GM12875 (cell line): ENCODE results near the gene PLGRKT.
"Not testable (repeated sequence)": the region's sequence is repeated elsewhere in the genome, so short reads cannot be mapped to it uniquely, and the experiment has no call there.

Source experiments
- H3K4me3 ChIP-seq: one replicate; pipeline ENCODE4 v1.5.1; 2011; ENCODE audit warnings: low read depth, low read length, control low read depth
- CTCF ChIP-seq: IDR thresholded peaks from 2 replicates; pipeline ENCODE4 v1.5.1; 2011; ENCODE audit warnings: low read depth, mild to moderate bottlenecking, control low read depth, inconsistent platforms, low read length, moderate library complexity, borderline replicate concordance; ENCODE audit not compliant: insufficient read depth

Gene PLGRKT

DNA sequence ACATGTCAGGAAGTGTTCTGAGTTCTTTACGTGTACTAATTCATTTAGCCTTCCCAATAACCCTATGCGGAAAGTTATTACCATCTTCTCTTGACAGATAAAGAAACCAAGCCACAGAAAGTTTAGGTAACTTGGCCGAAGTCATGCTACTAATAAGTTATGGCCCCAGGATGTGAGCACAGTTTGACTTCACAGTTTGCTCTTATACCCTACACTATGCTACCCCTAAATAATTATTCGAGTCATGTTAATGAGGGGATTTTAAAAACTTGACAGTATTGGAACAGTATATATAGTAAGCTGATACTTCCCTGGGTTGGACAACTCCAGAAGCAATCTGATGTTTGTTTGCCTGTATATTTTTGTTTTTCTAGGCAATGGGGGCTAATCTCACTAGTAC is 43.2 kb upstream of the PLGRKT start:
- TF ChIP-seq CTCF: no peak
- H3K4me3 ChIP-seq: no peak overlapping the region

DNA sequence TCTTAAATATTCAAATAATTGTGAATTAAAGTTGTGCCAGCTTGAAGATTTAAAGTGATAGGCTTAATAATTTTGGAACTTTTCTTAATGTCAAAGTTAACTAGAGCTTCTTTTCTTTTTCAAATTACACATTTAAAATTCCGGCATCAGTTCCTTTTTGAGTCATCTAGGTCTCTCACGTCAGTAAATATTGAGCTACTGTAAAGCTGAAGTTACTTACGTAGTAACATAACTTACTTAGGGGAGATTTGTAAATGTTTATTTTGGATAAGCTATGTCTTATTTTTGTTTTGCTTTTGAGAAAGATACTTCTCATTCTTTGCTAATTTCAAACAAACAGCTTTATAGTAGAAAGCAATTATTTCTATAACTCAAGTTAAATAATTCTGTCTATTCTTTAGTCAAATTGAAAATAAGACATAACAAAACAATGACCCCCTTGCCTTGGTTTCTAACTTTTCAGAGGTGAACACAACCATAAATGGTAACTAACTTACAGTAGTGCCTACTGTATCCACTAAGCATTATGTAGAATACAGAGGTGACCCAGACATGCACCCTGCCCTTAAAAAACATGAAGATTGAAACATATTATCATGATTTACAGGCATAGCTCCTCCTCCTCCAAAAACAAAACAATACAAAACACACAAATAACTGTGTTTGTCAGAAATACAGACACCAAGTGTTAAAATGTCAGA is 42.4 kb upstream of the PLGRKT start:
- TF ChIP-seq CTCF: no peak
- no peak overlapping the region for H3K4me3 ChIP-seq

DNA sequence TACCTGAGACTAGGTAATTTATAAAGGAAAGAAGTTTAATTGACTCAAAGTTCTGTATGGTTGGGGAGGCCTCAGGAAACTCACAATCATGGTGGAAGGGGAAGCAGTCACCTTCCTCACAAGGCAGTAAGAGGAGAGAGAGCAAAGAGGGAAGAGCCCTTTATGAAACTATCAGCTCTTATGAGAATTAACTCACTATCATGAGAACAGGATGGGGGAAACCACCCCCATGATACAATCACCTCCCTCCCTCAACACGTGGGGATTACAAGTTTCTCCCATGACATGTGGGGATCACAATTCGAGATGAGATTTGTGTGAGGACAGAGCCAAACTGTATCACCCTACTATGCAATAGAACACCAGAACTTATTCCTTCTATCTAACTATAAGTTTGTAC is 40.5 kb upstream of the PLGRKT start:
- no peak for TF ChIP-seq CTCF
- H3K4me3 ChIP-seq: no peak overlapping the region

GRCh38 chr9:5475611-5476010 is 37.9 kb upstream of the PLGRKT start:
- not testable (repeated sequence) for H3K4me3 ChIP-seq

DNA sequence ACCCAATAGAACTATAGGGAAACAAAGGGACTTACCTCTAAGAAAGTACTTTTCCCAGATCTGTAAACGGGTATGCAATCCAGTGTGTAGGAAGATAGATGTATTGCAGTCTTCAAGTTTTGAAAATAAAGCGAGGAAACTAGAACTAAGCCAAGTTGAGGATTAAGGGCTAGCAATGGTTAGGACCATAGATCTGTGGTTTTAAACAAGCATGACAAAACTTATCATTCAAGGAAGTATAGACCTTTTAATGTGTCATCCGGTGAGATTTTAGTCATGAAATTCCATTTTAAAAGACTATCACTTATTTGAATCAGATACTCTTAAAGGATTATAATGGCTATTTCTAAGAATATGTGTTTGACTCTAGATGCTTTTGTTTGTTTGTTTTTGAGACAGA is 33.1 kb upstream of the PLGRKT start:
- TF ChIP-seq CTCF: no peak
- H3K4me3 ChIP-seq: no peak overlapping the region

DNA sequence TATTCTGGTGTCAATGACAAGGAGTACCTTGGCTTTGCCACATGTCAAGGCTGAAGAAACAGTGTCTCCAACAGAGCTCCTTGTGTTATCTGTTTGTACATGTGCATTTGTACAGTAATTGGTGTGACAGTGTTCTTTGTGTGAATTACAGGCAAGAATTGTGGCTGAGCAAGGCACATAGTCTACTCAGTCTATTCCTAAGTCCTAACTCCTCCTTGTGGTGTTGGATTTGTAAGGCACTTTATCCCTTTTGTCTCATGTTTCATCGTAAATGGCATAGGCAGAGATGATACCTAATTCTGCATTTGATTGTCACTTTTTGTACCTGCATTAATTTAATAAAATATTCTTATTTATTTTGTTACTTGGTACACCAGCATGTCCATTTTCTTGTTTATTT is 32.4 kb upstream of the PLGRKT start:
- no peak overlapping the region for H3K4me3 ChIP-seq
- TF ChIP-seq CTCF: no peak

- no peak for TF ChIP-seq CTCF
- H3K4me3 ChIP-seq: no peak overlapping the region
Measured at GRCh38 chr9:5468850-5469249, 31.1 kb upstream of the PLGRKT start.

DNA sequence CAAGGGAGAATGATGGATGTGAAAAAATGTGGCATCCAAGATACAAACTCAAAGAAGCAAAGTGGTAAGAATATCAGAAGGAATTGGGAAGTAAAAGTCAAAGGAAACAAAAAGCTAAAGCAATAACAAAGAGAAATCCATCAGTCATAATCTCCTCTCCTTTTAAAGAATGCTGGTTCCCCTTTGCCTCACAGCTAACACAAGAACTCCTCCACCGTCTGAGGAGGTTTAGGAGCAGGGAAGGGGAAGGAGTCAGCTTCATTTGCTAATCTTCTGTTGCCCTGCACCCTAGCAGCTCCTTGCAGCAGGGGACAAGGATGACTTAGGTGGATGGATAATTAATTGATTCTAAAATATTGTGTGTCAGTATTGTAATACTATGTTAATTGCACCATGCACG is 29.0 kb upstream of the PLGRKT start:
- TF ChIP-seq CTCF: no peak
- H3K4me3 ChIP-seq: no peak overlapping the region
